ENCODE results near the gene TNS2. TPM values are rescaled to one million over a fixed set of nuclear protein-coding genes. Genes with fewer than 3 reads are reported as not detected.

TNS2 gene
- total RNA-seq, 1 experiment from 2014 or later, result 15.9 TPM

- in situ Hi-C loops (cut with HindIII; ENCODE audit: low pct_unique_long_range_greater_than_20kb, low sequenced_read_pairs), result no loop called here
- peak; percentile 36 for DNase-seq (ENCODE audit: low read depth, low spot score)
Observed at GRCh38 chr12:53053218-53054111, 3.6 kb downstream of the TNS2 start.

- in situ Hi-C loops (cut with HindIII; ENCODE audit: low pct_unique_long_range_greater_than_20kb, low sequenced_read_pairs), result no loop called here
- peak; percentile 95 for DNase-seq (ENCODE audit: low read depth, low spot score)
Observed at GRCh38 chr12:53054112-53054878, 4.4 kb downstream of the TNS2 start.

GRCh38 chr12:53055471-53056266, 5.8 kb downstream of the TNS2 start:
- in situ Hi-C loops (cut with HindIII; ENCODE audit: low pct_unique_long_range_greater_than_20kb, low sequenced_read_pairs), result no loop called here

GRCh38 chr12:53056296-53056695, 6.4 kb downstream of the TNS2 start:
- no peak for DNase-seq (ENCODE audit: low read depth, low spot score)
- in situ Hi-C loops (cut with HindIII; ENCODE audit: low pct_unique_long_range_greater_than_20kb, low sequenced_read_pairs), result no loop called here

More at GRCh38 chr12:53055471-53056266, 5.8 kb downstream of the TNS2 start:
- DNase-seq (ENCODE audit: low read depth, low spot score), result no peak

- no peak for DNase-seq (ENCODE audit: low read depth, low spot score)
- in situ Hi-C loops (cut with HindIII; ENCODE audit: low pct_unique_long_range_greater_than_20kb, low sequenced_read_pairs), result no loop called here
Observed at GRCh38 chr12:53056901-53057300, 7.0 kb downstream of the TNS2 start.

GRCh38 chr12:53057816-53058500, 8.1 kb downstream of the TNS2 start:
- DNase-seq (ENCODE audit: low read depth, low spot score), result no peak
- in situ Hi-C loops (cut with HindIII; ENCODE audit: low pct_unique_long_range_greater_than_20kb, low sequenced_read_pairs), result no loop called here

GRCh38 chr12:53058674-53059433, 9.0 kb downstream of the TNS2 start:
- in situ Hi-C loops (cut with HindIII; ENCODE audit: low pct_unique_long_range_greater_than_20kb, low sequenced_read_pairs), result no loop called here
- no peak for DNase-seq (ENCODE audit: low read depth, low spot score)

GRCh38 chr12:53059434-53060063, 9.7 kb downstream of the TNS2 start:
- DNase-seq (ENCODE audit: low read depth, low spot score), result no peak
- in situ Hi-C loops (cut with HindIII; ENCODE audit: low pct_unique_long_range_greater_than_20kb, low sequenced_read_pairs), result no loop called here

GRCh38 chr12:53060064-53060720, 10.3 kb downstream of the TNS2 start:
- DNase-seq (ENCODE audit: low read depth, low spot score), result no peak
- in situ Hi-C loops (cut with HindIII; ENCODE audit: low pct_unique_long_range_greater_than_20kb, low sequenced_read_pairs), result no loop called here

GRCh38 chr12:53060721-53061276, 10.9 kb downstream of the TNS2 start:
- DNase-seq (ENCODE audit: low read depth, low spot score), result no peak
- in situ Hi-C loops (cut with HindIII; ENCODE audit: low pct_unique_long_range_greater_than_20kb, low sequenced_read_pairs), result no loop called here

GRCh38 chr12:53061404-53062010, 11.6 kb downstream of the TNS2 start:
- in situ Hi-C loops (cut with HindIII; ENCODE audit: low pct_unique_long_range_greater_than_20kb, low sequenced_read_pairs), result no loop called here
- DNase-seq (ENCODE audit: low read depth, low spot score), result no peak

GRCh38 chr12:53062011-53062961, 12.4 kb downstream of the TNS2 start:
- DNase-seq (ENCODE audit: low read depth, low spot score), result no peak
- in situ Hi-C loops (cut with HindIII; ENCODE audit: low pct_unique_long_range_greater_than_20kb, low sequenced_read_pairs), result no loop called here

GRCh38 chr12:53062977-53063707, 13.3 kb downstream of the TNS2 start:
- DNase-seq (ENCODE audit: low read depth, low spot score), result no peak
- in situ Hi-C loops (cut with HindIII; ENCODE audit: low pct_unique_long_range_greater_than_20kb, low sequenced_read_pairs), result no loop called here

Measured in SK-MEL-5 (cell line).